Measurements from ENCODE around the gene CDKL1.

The CDKL1 gene

GRCh38 chr14:50396631-50397389 is at the start of gene CDKL1:
Gene CDKL1, minus strand, starts transcription at chr14:50396881. Its CDS starts 1,013 bp downstream, at chr14:50395868.
- peak; percentile 65 for DNase-seq

- no peak for DNase-seq
Observed at GRCh38 chr14:50434528-50434927, 37.8 kb upstream of the CDKL1 start.

- DNase-seq = no peak
Observed at GRCh38 chr14:50432131-50432530, 35.5 kb upstream of the CDKL1 start.

- DNase-seq = no peak
Observed at GRCh38 chr14:50425816-50426215, 29.1 kb upstream of the CDKL1 start.

GRCh38 chr14:50425105-50425504 is 28.4 kb upstream of the CDKL1 start:
- no peak for DNase-seq

- no peak for DNase-seq
Observed at GRCh38 chr14:50423529-50423928, 26.8 kb upstream of the CDKL1 start.

- no peak for DNase-seq
Observed at GRCh38 chr14:50421499-50421898, 24.8 kb upstream of the CDKL1 start.

- no peak for DNase-seq
Observed at GRCh38 chr14:50417853-50418252, 21.2 kb upstream of the CDKL1 start.

GRCh38 chr14:50410921-50411320 is 14.2 kb upstream of the CDKL1 start:
- DNase-seq = no peak

- no peak for DNase-seq
Observed at GRCh38 chr14:50410071-50410470, 13.4 kb upstream of the CDKL1 start.

GRCh38 chr14:50407111-50407812 is 10.6 kb upstream of the CDKL1 start:
- DNase-seq = no peak

GRCh38 chr14:50403419-50403818 is 6.7 kb upstream of the CDKL1 start:
- DNase-seq = no peak

GRCh38 chr14:50402965-50403364 is 6.3 kb upstream of the CDKL1 start:
- DNase-seq = no peak

GRCh38 chr14:50400461-50400860 is 3.8 kb upstream of the CDKL1 start:
- no peak for DNase-seq

- no peak for DNase-seq
Observed at GRCh38 chr14:50399251-50400032, 2.8 kb upstream of the CDKL1 start.

- no peak for DNase-seq
Observed at GRCh38 chr14:50398189-50398580, 1.5 kb upstream of the CDKL1 start.

GRCh38 chr14:50397390-50398188 is 908 bp upstream of the CDKL1 start:
- DNase-seq = no peak

- DNase-seq = no peak
Observed at GRCh38 chr14:50395448-50395847, 1.2 kb downstream of the CDKL1 start.

GRCh38 chr14:50394713-50395112 is 2.0 kb downstream of the CDKL1 start:
- DNase-seq = no peak

- no peak for DNase-seq
Observed at GRCh38 chr14:50389668-50390441, 6.8 kb downstream of the CDKL1 start.

- DNase-seq = no peak
Observed at GRCh38 chr14:50388256-50388931, 8.3 kb downstream of the CDKL1 start.

Data from stimulated activated CD4-positive, alpha-beta T cell treated with anti-CD3 and anti-CD28 coated beads, Interleukin-4, amount 100 ng/mL, for 1 hour (primary cell).